GM21423 (cell line): ENCODE results near the gene NFATC1.

Experiments
- ATAC-seq: cut with Tn5 transposase; IDR thresholded peaks from one replicate; pipeline ENCODE4 v1.9.1; 2021; ENCODE audit warnings: mild to moderate bottlenecking, moderate library complexity; ENCODE audit not compliant: unreplicated experiment

Gene NFATC1

GRCh38 chr18:79566771-79567431, 171.2 kb downstream of the NFATC1 start:
- no peak for ATAC-seq

DNA sequence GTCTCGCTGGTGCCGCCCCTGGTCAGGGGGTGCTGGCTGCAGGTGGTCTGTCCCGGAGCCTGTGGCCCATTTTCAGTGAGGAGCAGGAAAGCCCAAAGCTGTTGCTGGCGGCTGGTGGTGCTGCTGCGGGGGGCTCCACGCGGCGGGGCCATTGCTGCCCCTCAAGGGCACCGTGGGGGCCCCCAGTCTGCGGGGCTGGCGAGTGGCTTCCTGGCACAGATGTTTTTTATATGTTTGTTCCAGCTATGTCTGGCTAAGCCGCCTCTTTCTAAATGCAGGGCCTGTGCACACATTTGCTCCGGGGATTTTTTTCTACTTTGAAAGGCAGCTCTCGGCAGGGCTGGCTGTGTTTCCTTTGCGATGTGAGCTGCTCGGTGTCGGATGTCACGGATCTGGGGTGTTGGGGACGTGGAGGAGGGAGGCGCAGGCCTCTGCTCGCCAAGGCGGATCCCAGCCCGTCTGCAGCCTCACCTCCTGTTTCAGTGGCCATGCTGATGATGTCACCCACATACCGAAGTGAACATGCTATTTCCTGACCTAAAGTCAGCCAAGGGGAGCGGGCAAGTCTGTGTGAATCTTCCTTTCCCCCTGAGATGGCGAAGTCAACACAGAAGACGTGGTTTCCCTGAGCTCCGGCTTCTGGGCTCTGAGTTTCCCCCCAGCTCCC, 171.9 kb downstream of the NFATC1 start:
- ATAC-seq: no peak

DNA sequence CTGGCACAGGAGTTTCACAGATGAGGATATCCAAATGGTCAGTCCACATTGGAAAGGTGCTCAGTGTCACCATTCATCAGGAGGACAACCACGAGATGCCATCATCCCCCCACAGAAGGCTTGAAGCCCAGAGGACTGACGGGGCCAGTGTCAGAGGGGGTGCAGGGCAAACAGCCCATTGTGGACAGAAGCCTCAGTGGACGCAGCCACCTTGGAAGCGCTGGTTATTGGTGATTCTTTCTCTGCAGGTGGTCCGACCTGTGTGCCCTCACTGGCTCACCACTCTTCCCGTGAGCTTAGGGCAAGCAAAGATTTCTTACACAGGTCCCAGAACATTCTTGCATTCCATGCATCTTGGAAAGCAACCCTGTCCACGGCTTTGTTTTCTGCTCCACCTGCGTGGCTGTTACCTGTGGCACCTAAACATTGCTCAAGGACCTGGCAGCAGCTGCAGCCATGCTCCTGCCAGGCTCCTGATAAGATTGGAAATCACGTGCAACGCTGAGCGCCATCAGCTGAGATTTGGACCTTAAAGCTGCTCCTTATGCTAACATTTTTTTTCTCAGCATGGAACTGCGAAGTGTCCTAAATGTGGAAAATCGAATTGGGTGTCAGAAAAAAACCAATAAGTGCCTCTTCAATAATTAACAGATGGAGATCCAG, 172.9 kb downstream of the NFATC1 start:
- no peak for ATAC-seq

GRCh38 chr18:79569720-79570119, 174.0 kb downstream of the NFATC1 start:
- ATAC-seq: no peak

DNA sequence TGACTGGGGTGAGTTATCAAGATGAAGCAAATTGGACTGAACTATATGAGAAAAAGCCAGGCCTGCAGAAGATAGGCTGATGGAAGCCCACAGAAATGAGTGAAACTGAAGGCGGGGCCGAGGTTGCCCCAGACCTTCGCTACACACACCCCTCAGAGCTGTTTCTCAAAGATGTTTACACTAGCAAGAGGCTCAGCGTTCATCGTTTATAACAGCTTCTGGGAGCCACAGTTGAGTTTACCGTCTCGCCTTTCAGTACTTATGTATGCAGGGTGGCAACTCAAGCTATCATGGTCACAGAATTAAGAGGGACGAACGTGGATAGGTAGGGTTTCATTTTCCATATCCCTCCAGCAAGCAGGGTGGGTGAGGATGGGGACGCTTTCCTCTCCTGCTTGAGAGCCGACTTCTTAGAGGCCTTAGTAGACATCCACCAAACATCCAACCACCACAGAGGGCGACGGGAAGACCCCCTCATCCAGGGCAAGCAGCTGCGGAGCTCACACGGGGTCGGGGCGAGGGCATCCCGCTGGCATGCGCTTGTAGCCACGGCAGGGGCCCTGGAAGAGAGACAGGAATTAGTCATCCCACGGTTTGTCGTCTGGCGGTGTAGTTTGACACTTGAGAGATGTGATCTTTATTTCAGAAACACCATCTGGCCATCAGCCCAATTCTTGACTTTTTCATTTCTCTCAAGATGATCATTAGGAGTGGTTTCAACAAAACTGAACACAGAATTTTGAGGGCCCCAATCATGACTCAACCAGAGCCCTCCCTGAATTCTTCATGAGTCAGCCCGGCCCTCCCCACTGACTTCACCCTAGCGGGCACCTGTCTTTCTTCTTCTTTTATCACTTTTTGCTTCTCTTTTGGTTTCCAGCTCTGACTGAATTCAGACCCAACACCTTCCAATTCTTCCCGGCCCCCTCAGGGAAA, 174.8 kb downstream of the NFATC1 start:
- ATAC-seq: no peak

- ATAC-seq: no peak
Measured at GRCh38 chr18:79571211-79572092, 175.7 kb downstream of the NFATC1 start.

- ATAC-seq: no peak
Measured at GRCh38 chr18:79572093-79572780, 176.5 kb downstream of the NFATC1 start.

DNA sequence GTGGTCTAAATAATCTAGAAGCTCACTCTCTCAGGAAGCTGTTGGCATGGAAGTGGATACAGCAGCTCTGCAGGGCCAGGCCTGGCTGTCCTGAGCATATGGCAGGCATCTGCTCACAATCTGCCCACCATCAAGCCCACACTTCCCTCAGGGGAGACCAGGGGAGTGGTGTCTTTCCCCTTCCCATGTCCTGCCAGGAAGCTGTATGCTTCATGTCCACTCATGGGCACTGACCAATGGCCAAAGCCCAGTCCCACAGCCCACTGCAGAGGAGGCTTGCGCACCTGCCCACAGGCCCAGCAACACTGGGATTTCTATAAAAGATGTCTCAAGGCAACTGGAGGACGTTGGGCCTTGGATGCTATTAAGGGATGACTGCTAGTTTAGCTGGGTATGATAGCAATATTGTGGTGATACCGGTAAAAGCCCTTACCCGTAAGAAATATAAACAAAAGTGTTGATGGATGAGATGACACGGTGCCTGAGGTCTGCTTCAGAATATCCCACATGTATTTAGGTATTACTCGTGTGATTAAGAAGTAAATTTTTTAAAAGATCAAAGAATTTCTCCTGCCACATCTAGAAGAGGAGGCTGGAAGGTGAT, 177.2 kb downstream of the NFATC1 start:
- ATAC-seq: no peak

GRCh38 chr18:79573921-79574491, 178.3 kb downstream of the NFATC1 start:
- no peak for ATAC-seq

GRCh38 chr18:79574938-79575525, 179.3 kb downstream of the NFATC1 start:
- ATAC-seq: peak; percentile 73

DNA sequence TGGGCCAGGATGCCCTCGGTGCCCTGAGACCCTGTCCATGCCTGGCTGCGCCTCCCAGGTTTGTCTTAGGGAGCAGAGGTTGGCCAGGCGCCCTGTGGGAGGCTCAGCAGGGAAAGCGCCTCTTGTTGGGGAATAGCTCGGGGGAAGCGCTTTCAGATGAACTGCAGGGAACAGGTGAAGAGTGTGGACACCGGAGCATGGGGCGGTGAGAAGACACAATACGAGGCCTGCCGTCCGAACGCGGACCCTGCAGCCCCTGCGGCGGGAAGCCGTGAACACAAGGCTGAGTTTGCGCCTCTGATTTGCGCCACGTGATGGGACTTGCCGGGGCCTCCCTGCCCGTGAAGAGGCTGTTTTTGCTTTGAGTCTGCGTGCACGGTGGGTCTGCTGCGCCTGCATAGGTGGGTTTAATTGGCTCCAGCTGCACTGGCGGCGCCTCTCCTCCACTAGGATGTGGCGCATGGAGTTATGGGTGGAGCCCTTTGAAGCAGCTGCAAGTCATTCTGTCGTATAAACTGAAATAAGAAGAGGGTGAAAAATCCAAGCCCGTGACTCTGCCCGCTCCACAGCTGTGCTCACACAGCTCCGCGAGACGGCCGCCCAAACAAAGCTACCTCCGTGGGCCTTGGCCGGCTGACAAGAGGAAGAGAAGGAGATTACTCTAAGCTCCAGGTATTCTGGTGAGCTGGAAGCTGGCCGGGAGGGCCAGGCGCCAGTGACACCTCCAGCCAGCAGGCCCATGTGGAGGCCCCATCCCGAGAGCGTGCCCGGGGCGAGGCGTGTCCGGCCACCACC, 180.4 kb downstream of the NFATC1 start:
- ATAC-seq: no peak

- no peak for ATAC-seq
Measured at GRCh38 chr18:79576686-79577351, 181.1 kb downstream of the NFATC1 start.

- ATAC-seq: no peak
Measured at GRCh38 chr18:79577451-79578395, 182.0 kb downstream of the NFATC1 start.

- ATAC-seq: no peak
Measured at GRCh38 chr18:79578396-79579260, 182.9 kb downstream of the NFATC1 start.
